HepG2 (cell line): Measurements from ENCODE around the gene SCMH1. TPM values are rescaled to one million over a fixed set of nuclear protein-coding genes. Genes with fewer than 3 reads are reported as not detected.

ENCODE experiments used
- ATAC-seq: fragments of 200-7000 bp; cut with Tn5 transposase; 3 replicates; pipeline ENCODE4 v1.9.1; 2020; ENCODE audit warnings: mild to moderate bottlenecking, moderate library complexity
- BruUV-seq: library from RNA; stranded (reverse); fragments of 400-500 nt; replicated peaks from 2 replicates; lab custom pipeline; 2021; lab: Mats Ljungman, UMichigan
- CTCF ChIA-PET: fragments of 300-600 bp; formaldehyde crosslinking; extraction: SDS; loops from one replicate; lab custom pipeline; 2021; ENCODE audit warnings: low total read pairs, inconsistent platforms, low intra/inter-chr PET ratio; lab: Yijun Ruan, JAX
- POLR2A ChIA-PET: fragments of 350-600 bp; sonication (Branson Sonifier 250); formaldehyde crosslinking; loops from one replicate; lab custom pipeline; 2020; ENCODE audit warnings: antibody characterized with exemption, inconsistent platforms; lab: Yijun Ruan, JAX
- DNase-seq: peaks from one replicate; pipeline ENCODE4 v3.0.0-alpha.2; 2015; ENCODE audit warnings: low spot score
- FAIRE-seq: peaks from 3 replicates; lab custom pipeline; 2011; peaks lifted over from hg19 to GRCh38; lab: Jason Lieb, UNC
- H2AFZ ChIP-seq: one replicate; pipeline ENCODE4 v1.6.1; 2011; ENCODE audit warnings: low read length, inconsistent platforms
- H3K27ac ChIP-seq: fragments of 300-600 bp; 3 replicates; pipeline ENCODE4 v1.8.0; 2011; ENCODE audit warnings: mixed run types, mild to moderate bottlenecking, mixed read lengths, low read length, inconsistent platforms; ENCODE audit not compliant: insufficient read depth; ENCODE audit errors: extremely low read length
- H3K27me3 ChIP-seq, 2 experiments: fragments of 200-600 bp in 1 of 2; 2 replicates in 1 of 2; 3 replicates in 1 of 2; pipeline versions ENCODE4 v1.6.0 to v1.8.0; 2011; ENCODE audit warnings: low read length in 2 of 2, mild to moderate bottlenecking in 2 of 2, moderate library complexity in 2 of 2, inconsistent platforms in 1 of 2; ENCODE audit not compliant: insufficient read depth in 2 of 2, control insufficient read depth in 1 of 2
- H3K36me3 ChIP-seq, 2 experiments: fragments of 200-600 bp in 1 of 2; replicated peaks in 1 of 2; 2 replicates in 1 of 2; 3 replicates in 1 of 2; pipeline versions ENCODE4 v1.5.1 to v1.8.0; 2011; ENCODE audit warnings: low read length in 2 of 2, inconsistent platforms in 1 of 2; ENCODE audit not compliant: insufficient read depth in 2 of 2, control insufficient read depth in 1 of 2
- H3K4me1 ChIP-seq: 2 replicates; pipeline ENCODE4 v1.5.1; 2012; ENCODE audit warnings: low read length, inconsistent platforms; ENCODE audit not compliant: insufficient read depth
- H3K4me2 ChIP-seq: 2 replicates; pipeline ENCODE4 v1.6.0; 2011; ENCODE audit warnings: low read depth, low read length, inconsistent platforms
- H3K4me3 ChIP-seq, 3 experiments: fragments of 200-600 bp in 1 of 3; sonication (generic), shearing (Covaris generic) in 1 of 3; replicated peaks in 1 of 3; 2 replicates each; pipeline ENCODE4 v1.5.1; 2011 to 2016; ENCODE audit warnings: low read length in 3 of 3, inconsistent platforms in 2 of 3, low read depth in 2 of 3, mild to moderate bottlenecking in 2 of 3, control low read depth in 1 of 3, mixed read lengths in 1 of 3; ENCODE audit not compliant: insufficient read depth in 1 of 3
- H3K79me2 ChIP-seq: one replicate; pipeline ENCODE4 v1.6.1; 2011; ENCODE audit warnings: low read length, inconsistent platforms; ENCODE audit not compliant: insufficient read depth
- H3K9ac ChIP-seq: 2 replicates; pipeline ENCODE4 v1.6.0; 2011; ENCODE audit warnings: mild to moderate bottlenecking, low read depth, low read length, inconsistent platforms; ENCODE audit not compliant: insufficient read depth
- H3K9me3 ChIP-seq: 2 replicates; pipeline ENCODE4 v1.5.1; 2012; ENCODE audit warnings: mild to moderate bottlenecking, low read length
- H4K20me1 ChIP-seq: 2 replicates; pipeline ENCODE4 v1.6.0; 2011; ENCODE audit warnings: inconsistent platforms, mild to moderate bottlenecking, low read length, moderate library complexity; ENCODE audit not compliant: insufficient read depth
- CEBPB ChIP-seq: IDR thresholded peaks from 2 replicates; pipeline ENCODE4 v1.6.1; 2011; ENCODE audit warnings: low read depth, low read length, improper control_type of control experiment, borderline replicate concordance
- GABPB1 ChIP-seq: IDR thresholded peaks from 2 replicates; pipeline ENCODE4 v1.6.1; 2016; ENCODE audit warnings: mild to moderate bottlenecking, missing genetic modification reagents, moderate library complexity, missing compliant biosample characterization
- IKZF5 ChIP-seq: IDR thresholded peaks from 2 replicates; pipeline ENCODE4 v1.6.1; 2018; ENCODE audit warnings: missing genetic modification reagents, mild to moderate bottlenecking, missing compliant biosample characterization
- KDM1A ChIP-seq: IDR thresholded peaks from 2 replicates; pipeline ENCODE4 v1.6.1; 2016; ENCODE audit warnings: missing compliant biosample characterization
- MAX ChIP-seq: IDR thresholded peaks from 2 replicates; pipeline ENCODE4 v1.6.1; 2012; ENCODE audit warnings: inconsistent platforms
- SOX6 ChIP-seq, 2 experiments: fragments of 450-650 bp in 1 of 2; sonication (generic) in 1 of 2; formaldehyde crosslinking in 1 of 2; IDR thresholded peaks; 2 replicates each; pipeline versions ENCODE4 v1.4.0 to v1.6.1; 2017 to 2020; ENCODE audit warnings: antibody characterized with exemption in 1 of 2, mild to moderate bottlenecking in 1 of 2, missing genetic modification reagents in 1 of 2
- ZNF207 ChIP-seq: fragments of 450-650 bp; IDR thresholded peaks from 2 replicates; pipeline ENCODE4 v1.6.1; 2016; ENCODE audit warnings: antibody characterized with exemption, borderline replicate concordance
- ZNF292 ChIP-seq: sonication (generic); formaldehyde crosslinking; IDR thresholded peaks from 2 replicates; pipeline ENCODE4 v1.8.1; 2022; ENCODE audit warnings: mild to moderate bottlenecking, low read depth, missing genetic modification reagents, borderline replicate concordance
- ZNF468 ChIP-seq: sonication (generic); formaldehyde crosslinking; IDR thresholded peaks from 2 replicates; pipeline ENCODE4 v1.8.0; 2022; ENCODE audit warnings: mild to moderate bottlenecking, moderate library complexity, missing genetic modification reagents
- WGBS: methylation state at CpG from one replicate; pipeline ENCODE4 v1.1.6; 2017; ENCODE audit warnings: low lambda C conversion rate; 5-methylcytosine and 5-hydroxymethylcytosine counted together
- in situ Hi-C: cut with HindIII; loops from 2 replicates; pipeline ENCODE4 v1.10.0; 2017; ENCODE audit warnings: low pct_unique_long_range_greater_than_20kb; ENCODE audit not compliant: extremely low pct_ligation_motif_present
- intact Hi-C: fragments of 100-400 bp; cut with micrococcal nuclease; formaldehyde crosslinking; loops from one replicate; pipeline ENCODE4 v1.10.0; 2022; ENCODE audit not compliant: unreplicated experiment
- polyA plus RNA-seq, 8 experiments: library from polyadenylated mRNA; depleted of rRNA in 3 of 8; stranded (reverse) in 7 of 8; unstranded in 1 of 8; fragments of >200 nt; fragmentation: Illumina TruSeq in 4 of 8; extraction: Trizol in 4 of 8; gene quantifications; 2 replicates each; pipeline versions ENCODE4 v1.2.1 to v1.2.3, GENCODE V29; 2011 to 2016; ENCODE audit warnings: low read depth in 4 of 8, missing spikeins in 1 of 8, mixed read lengths in 1 of 8; ENCODE audit not compliant: insufficient read depth in 1 of 8
- total RNA-seq, 5 experiments: library from RNA; depleted of rRNA; stranded (reverse); fragments of >200 nt; fragmentation: Illumina TruSeq; extraction: Trizol; gene quantifications; 2 replicates each; pipeline ENCODE4 v1.2.3, GENCODE V29; 2016; ENCODE audit warnings: low read depth in 1 of 5
- TF ChIP-seq, protein P1 (sequence below): sonication (generic); formaldehyde crosslinking; IDR thresholded peaks from 2 replicates; pipeline ENCODE4 v1.9.0; 2022; ENCODE audit warnings: missing genetic modification reagents, mild to moderate bottlenecking, borderline replicate concordance
- TF ChIP-seq, protein P2 (sequence below): sonication (generic); formaldehyde crosslinking; IDR thresholded peaks from 2 replicates; pipeline ENCODE4 v1.4.0; 2020; ENCODE audit warnings: missing genetic modification reagents

The SCMH1 gene
- total and polyA plus RNA-seq, 2 of the 13 experiments (the other 11 are each of a cell fraction or from before 2014, with no cell fraction given), result 41.8 to 52.6 TPM

GRCh38 chr1:40986328-40986783 lies 255.8 kb downstream of the SCMH1 start:
- no TSS peak for BruUV-seq
- no peak for DNase-seq
- WGBS, result 93% methylated on average over 10 of the region's 10 CpGs
- no peak overlapping the region for H3K4me2 ChIP-seq
- H3K9me3 ChIP-seq, result no peaks in the 10 kb centered on the region
- no peaks in the 10 kb centered on the region for H3K27me3 ChIP-seq
- H3K27ac ChIP-seq, result peak overlapping the region; percentile 26
- TF ChIP-seq KDM1A (CRISPR knock-in tag) (no peak), ZNF292 (CRISPR knock-in tag) (no peak), ZNF207 (no peak), CEBPB (peak; percentile 21; the same call in 1 of the 2 replicates)
- CTCF ChIA-PET, result no interaction called here
- POLR2A ChIA-PET, result interaction anchor here (1.1 kb wide), 1 partner anchor 256 kb away, joined by 3 read pairs; the partner anchor contains the start of gene SCMH1
- no peak for ATAC-seq
- peaks cover 20 to 74% of the 10 kb centered on the region in 2 experiments for H3K36me3 ChIP-seq
- FAIRE-seq, result no peak
- H3K9ac ChIP-seq, result no peak overlapping the region; the same call in 1 of the 2 replicates
- peaks cover 81% of the 10 kb centered on the region for H3K4me1 ChIP-seq
- no peak overlapping the region for H2AFZ ChIP-seq
- H4K20me1 ChIP-seq, result no peaks in the 10 kb centered on the region
- no peak overlapping the region for H3K4me3 ChIP-seq
- peaks cover 24% of the 10 kb centered on the region for H3K79me2 ChIP-seq
- intact Hi-C loops (no loop called here), in situ Hi-C loops (no loop called here)

DNA sequence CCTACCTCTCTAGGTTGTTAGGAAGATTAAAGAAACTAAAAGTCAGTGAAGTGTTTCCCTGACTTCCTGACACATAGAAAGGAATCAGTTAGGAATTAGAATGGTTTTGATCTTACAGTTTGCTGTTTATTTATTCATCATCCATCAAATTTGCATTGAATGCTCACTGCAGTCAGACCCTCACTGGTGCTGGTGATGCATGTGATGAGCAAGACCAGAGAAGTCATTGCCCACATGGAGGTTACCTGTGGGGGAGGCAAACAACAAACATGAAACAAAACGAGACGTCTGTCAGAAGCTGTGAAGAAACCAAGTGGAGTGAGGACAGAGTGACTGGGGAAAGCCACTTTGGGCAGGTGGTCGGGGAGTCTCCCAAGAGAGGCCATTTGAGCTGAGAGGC lies 256.2 kb downstream of the SCMH1 start:
- H4K20me1 ChIP-seq, result no peaks in the 10 kb centered on the region
- H3K9ac ChIP-seq, result no peak overlapping the region
- no peaks in the 10 kb centered on the region for H3K9me3 ChIP-seq
- intact Hi-C loops, result no loop called here
- H3K4me3 ChIP-seq, result no peak overlapping the region
- FAIRE-seq (no peak), DNase-seq (no peak), ATAC-seq (no peak)
- H3K27ac ChIP-seq, result no peak overlapping the region
- no peaks in the 10 kb centered on the region for H3K27me3 ChIP-seq
- in situ Hi-C loops, result no loop called here
- H3K4me2 ChIP-seq, result no peak overlapping the region
- H3K36me3 ChIP-seq, result peaks cover 20 to 69% of the 10 kb centered on the region in 2 experiments
- peaks cover 85% of the 10 kb centered on the region for H3K4me1 ChIP-seq
- ChIA-PET CTCF (no interaction called here), POLR2A (no interaction called here)
- peaks cover 28% of the 10 kb centered on the region for H3K79me2 ChIP-seq
- WGBS, result 97% methylated on average over 3 of the region's 3 CpGs
- BruUV-seq, result no TSS peak
- no peak overlapping the region for H2AFZ ChIP-seq
- TF ChIP-seq ZNF468 (CRISPR knock-in tag) (no peak), MAX (no peak), GABPB1 (no peak), IKZF5 (CRISPR knock-in tag) (no peak), SOX6 (IDR thresholded peaks at IDR 0.05) (no peak), SOX6 (CRISPR knock-in tag; IDR thresholded peaks at IDR 0.05) (no peak)
- TF ChIP-seq, protein P1, sequence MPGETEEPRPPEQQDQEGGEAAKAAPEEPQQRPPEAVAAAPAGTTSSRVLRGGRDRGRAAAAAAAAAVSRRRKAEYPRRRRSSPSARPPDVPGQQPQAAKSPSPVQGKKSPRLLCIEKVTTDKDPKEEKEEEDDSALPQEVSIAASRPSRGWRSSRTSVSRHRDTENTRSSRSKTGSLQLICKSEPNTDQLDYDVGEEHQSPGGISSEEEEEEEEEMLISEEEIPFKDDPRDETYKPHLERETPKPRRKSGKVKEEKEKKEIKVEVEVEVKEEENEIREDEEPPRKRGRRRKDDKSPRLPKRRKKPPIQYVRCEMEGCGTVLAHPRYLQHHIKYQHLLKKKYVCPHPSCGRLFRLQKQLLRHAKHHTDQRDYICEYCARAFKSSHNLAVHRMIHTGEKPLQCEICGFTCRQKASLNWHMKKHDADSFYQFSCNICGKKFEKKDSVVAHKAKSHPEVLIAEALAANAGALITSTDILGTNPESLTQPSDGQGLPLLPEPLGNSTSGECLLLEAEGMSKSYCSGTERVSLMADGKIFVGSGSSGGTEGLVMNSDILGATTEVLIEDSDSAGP (CRISPR knock-in tag), result no peak
- TF ChIP-seq, protein P2, sequence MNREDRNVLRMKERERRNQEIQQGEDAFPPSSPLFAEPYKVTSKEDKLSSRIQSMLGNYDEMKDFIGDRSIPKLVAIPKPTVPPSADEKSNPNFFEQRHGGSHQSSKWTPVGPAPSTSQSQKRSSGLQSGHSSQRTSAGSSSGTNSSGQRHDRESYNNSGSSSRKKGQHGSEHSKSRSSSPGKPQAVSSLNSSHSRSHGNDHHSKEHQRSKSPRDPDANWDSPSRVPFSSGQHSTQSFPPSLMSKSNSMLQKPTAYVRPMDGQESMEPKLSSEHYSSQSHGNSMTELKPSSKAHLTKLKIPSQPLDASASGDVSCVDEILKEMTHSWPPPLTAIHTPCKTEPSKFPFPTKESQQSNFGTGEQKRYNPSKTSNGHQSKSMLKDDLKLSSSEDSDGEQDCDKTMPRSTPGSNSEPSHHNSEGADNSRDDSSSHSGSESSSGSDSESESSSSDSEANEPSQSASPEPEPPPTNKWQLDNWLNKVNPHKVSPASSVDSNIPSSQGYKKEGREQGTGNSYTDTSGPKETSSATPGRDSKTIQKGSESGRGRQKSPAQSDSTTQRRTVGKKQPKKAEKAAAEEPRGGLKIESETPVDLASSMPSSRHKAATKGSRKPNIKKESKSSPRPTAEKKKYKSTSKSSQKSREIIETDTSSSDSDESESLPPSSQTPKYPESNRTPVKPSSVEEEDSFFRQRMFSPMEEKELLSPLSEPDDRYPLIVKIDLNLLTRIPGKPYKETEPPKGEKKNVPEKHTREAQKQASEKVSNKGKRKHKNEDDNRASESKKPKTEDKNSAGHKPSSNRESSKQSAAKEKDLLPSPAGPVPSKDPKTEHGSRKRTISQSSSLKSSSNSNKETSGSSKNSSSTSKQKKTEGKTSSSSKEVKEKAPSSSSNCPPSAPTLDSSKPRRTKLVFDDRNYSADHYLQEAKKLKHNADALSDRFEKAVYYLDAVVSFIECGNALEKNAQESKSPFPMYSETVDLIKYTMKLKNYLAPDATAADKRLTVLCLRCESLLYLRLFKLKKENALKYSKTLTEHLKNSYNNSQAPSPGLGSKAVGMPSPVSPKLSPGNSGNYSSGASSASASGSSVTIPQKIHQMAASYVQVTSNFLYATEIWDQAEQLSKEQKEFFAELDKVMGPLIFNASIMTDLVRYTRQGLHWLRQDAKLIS (CRISPR knock-in tag), result no peak
